ENCODE data around the gene PRR5.
A peak's percentile ranks its signal among the peaks of the same experiment; 100 is the strongest.
"Not testable (repeated sequence)": the region's sequence is repeated elsewhere in the genome, so short reads cannot be mapped to it uniquely, and the experiment has no call there.

Gene PRR5

GRCh38 chr22:44701824-44702478 lies at the start of gene PRR5:
TSS of gene PRR5 (plus strand) at chr22:44702204. CDS start at chr22:44702475, 271 bp downstream.
- DNase-seq (ENCODE audit: low spot score): peak; percentile 66

GRCh38 chr22:44652866-44653265 lies 49.1 kb upstream of the PRR5 start:
- DNase-seq (ENCODE audit: low spot score): not testable (repeated sequence)

- DNase-seq (ENCODE audit: low spot score): no peak
Measured at GRCh38 chr22:44658311-44658953, 43.6 kb upstream of the PRR5 start.

- DNase-seq (ENCODE audit: low spot score): no peak
Measured at GRCh38 chr22:44659140-44659539, 42.9 kb upstream of the PRR5 start.

GRCh38 chr22:44660051-44660830 lies 41.8 kb upstream of the PRR5 start:
- DNase-seq (ENCODE audit: low spot score): no peak

- no peak for DNase-seq (ENCODE audit: low spot score)
Measured at GRCh38 chr22:44661070-44661469, 40.9 kb upstream of the PRR5 start.

GRCh38 chr22:44661659-44662569 lies 40.1 kb upstream of the PRR5 start:
- no peak for DNase-seq (ENCODE audit: low spot score)

GRCh38 chr22:44663256-44663999 lies 38.6 kb upstream of the PRR5 start:
- no peak for DNase-seq (ENCODE audit: low spot score)

GRCh38 chr22:44664149-44664548 lies 37.9 kb upstream of the PRR5 start:
- DNase-seq (ENCODE audit: low spot score): no peak

GRCh38 chr22:44665115-44665514 lies 36.9 kb upstream of the PRR5 start:
- no peak for DNase-seq (ENCODE audit: low spot score)

GRCh38 chr22:44666207-44666585 lies 35.8 kb upstream of the PRR5 start:
- no peak for DNase-seq (ENCODE audit: low spot score)

GRCh38 chr22:44667276-44667675 lies 34.7 kb upstream of the PRR5 start:
- DNase-seq (ENCODE audit: low spot score): no peak

- DNase-seq (ENCODE audit: low spot score): no peak
Measured at GRCh38 chr22:44667829-44668189, 34.2 kb upstream of the PRR5 start.

GRCh38 chr22:44668190-44668885 lies 33.7 kb upstream of the PRR5 start:
- DNase-seq (ENCODE audit: low spot score): no peak

GRCh38 chr22:44668886-44669521 lies 33.0 kb upstream of the PRR5 start:
- DNase-seq (ENCODE audit: low spot score): no peak

- no peak for DNase-seq (ENCODE audit: low spot score)
Measured at GRCh38 chr22:44669561-44669976, 32.4 kb upstream of the PRR5 start.

GRCh38 chr22:44670220-44670988 lies 31.6 kb upstream of the PRR5 start:
- DNase-seq (ENCODE audit: low spot score): no peak

- DNase-seq (ENCODE audit: low spot score): no peak
Measured at GRCh38 chr22:44671742-44672141, 30.3 kb upstream of the PRR5 start.

- DNase-seq (ENCODE audit: low spot score): no peak
Measured at GRCh38 chr22:44672632-44673031, 29.4 kb upstream of the PRR5 start.

- DNase-seq (ENCODE audit: low spot score): no peak
Measured at GRCh38 chr22:44673406-44673805, 28.6 kb upstream of the PRR5 start.
